ENCODE data around the gene BCL2L12.
A peak's percentile ranks its signal among the peaks of the same experiment; 100 is the strongest.

GRCh38 chr19:49684251-49684982 is 18.7 kb downstream of the BCL2L12 start:
- TF ChIP-seq CTCF (conservative IDR thresholded peaks at IDR 0.05 in 1 of 2, IDR thresholded peaks at IDR 0.05 in 1 of 2; ENCODE audit: extremely low read depth in 1 of 2, insufficient read depth in 1 of 2, low read depth in 1 of 2, low read length in 2 of 2) (peak; percentile 42 to 67), EZH2 (IDR thresholded peaks at IDR 0.05; ENCODE audit: borderline replicate concordance, low read length) (no peak)
